ENCODE results near the gene NREP.

- no peak for TF ChIP-seq EZH2phosphoT487 (IDR thresholded peaks at IDR 0.05; ENCODE audit: low read depth)
- no peak for TF ChIP-seq CTCF (IDR thresholded peaks at IDR 0.05; ENCODE audit: low read depth, low read length)
Observed at GRCh38 chr5:111748304-111748763, 8.7 kb downstream of the NREP start.
